HG02938 (cell line): ENCODE data around the gene RBM19.

Source experiments
- ATAC-seq: cut with Tn5 transposase; IDR thresholded peaks from one replicate; pipeline ENCODE4 v1.9.1; 2021; ENCODE audit warnings: mild to moderate bottlenecking, moderate library complexity; ENCODE audit not compliant: unreplicated experiment

The RBM19 gene

GRCh38 chr12:113862590-113863454 is 103.3 kb downstream of the RBM19 start:
- ATAC-seq: no peak

- ATAC-seq: no peak
Measured at GRCh38 chr12:113861708-113862312, 104.3 kb downstream of the RBM19 start.

- no peak for ATAC-seq
Measured at GRCh38 chr12:113860950-113861349, 105.2 kb downstream of the RBM19 start.

GRCh38 chr12:113860059-113860820 is 105.9 kb downstream of the RBM19 start:
- ATAC-seq: no peak

GRCh38 chr12:113858841-113859386 is 107.2 kb downstream of the RBM19 start:
- ATAC-seq: no peak

- ATAC-seq: no peak
Measured at GRCh38 chr12:113857371-113857770, 108.8 kb downstream of the RBM19 start.

GRCh38 chr12:113855998-113856397 is 110.1 kb downstream of the RBM19 start:
- ATAC-seq: no peak

GRCh38 chr12:113854385-113855142 is 111.6 kb downstream of the RBM19 start:
- no peak for ATAC-seq

GRCh38 chr12:113853491-113853890 is 112.6 kb downstream of the RBM19 start:
- no peak for ATAC-seq

- ATAC-seq: no peak
Measured at GRCh38 chr12:113852695-113853490, 113.2 kb downstream of the RBM19 start.

GRCh38 chr12:113852264-113852663 is 113.9 kb downstream of the RBM19 start:
- ATAC-seq: no peak

GRCh38 chr12:113850309-113851056 is 115.6 kb downstream of the RBM19 start:
- ATAC-seq: no peak

GRCh38 chr12:113847856-113848255 is 118.3 kb downstream of the RBM19 start:
- ATAC-seq: no peak

GRCh38 chr12:113846883-113847755 is 119.0 kb downstream of the RBM19 start:
- ATAC-seq: no peak

GRCh38 chr12:113845900-113846674 is 120.0 kb downstream of the RBM19 start:
- no peak for ATAC-seq

GRCh38 chr12:113844495-113845210 is 121.5 kb downstream of the RBM19 start:
- ATAC-seq: no peak

GRCh38 chr12:113842699-113843098 is 123.4 kb downstream of the RBM19 start:
- ATAC-seq: no peak
